MM.1S (cell line): Measurements from ENCODE around the gene TEX9.

Experiments
- EZH2 ChIP-seq: fragments of 300-600 bp; sonication (generic); optimal IDR thresholded peaks from 2 replicates; pipeline ENCODE3; 2017; ENCODE audit warnings: low read depth, mild to moderate bottlenecking, antibody characterized with exemption, low read length, mixed read lengths
- TF ChIP-seq, protein P1 (sequence below): fragments of 300-600 bp; sonication (generic); IDR thresholded peaks from 2 replicates; pipeline ENCODE4 v1.5.1; 2016; ENCODE audit warnings: antibody characterized with exemption, low read length, mixed read lengths

GRCh38 chr15:56341201-56341600 is 24.0 kb upstream of the TEX9 start:
- TF ChIP-seq, protein P1, sequence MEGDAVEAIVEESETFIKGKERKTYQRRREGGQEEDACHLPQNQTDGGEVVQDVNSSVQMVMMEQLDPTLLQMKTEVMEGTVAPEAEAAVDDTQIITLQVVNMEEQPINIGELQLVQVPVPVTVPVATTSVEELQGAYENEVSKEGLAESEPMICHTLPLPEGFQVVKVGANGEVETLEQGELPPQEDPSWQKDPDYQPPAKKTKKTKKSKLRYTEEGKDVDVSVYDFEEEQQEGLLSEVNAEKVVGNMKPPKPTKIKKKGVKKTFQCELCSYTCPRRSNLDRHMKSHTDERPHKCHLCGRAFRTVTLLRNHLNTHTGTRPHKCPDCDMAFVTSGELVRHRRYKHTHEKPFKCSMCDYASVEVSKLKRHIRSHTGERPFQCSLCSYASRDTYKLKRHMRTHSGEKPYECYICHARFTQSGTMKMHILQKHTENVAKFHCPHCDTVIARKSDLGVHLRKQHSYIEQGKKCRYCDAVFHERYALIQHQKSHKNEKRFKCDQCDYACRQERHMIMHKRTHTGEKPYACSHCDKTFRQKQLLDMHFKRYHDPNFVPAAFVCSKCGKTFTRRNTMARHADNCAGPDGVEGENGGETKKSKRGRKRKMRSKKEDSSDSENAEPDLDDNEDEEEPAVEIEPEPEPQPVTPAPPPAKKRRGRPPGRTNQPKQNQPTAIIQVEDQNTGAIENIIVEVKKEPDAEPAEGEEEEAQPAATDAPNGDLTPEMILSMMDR, result no peak
- no peak for TF ChIP-seq EZH2
